HFF-Myc (cell line): Measurements from ENCODE around the gene DENND1A.

Source experiments
- DNase-seq: peaks from one replicate; pipeline ENCODE4 v3.0.0-alpha.2; 2011; ENCODE audit warnings: low read depth; ENCODE audit errors: extremely low read depth
- H3K4me3 ChIP-seq: replicated peaks from 2 replicates; pipeline ENCODE4 v1.5.1; 2011; ENCODE audit warnings: low read depth, mild to moderate bottlenecking, control low read depth, low read length
- CTCF ChIP-seq: IDR thresholded peaks from 2 replicates; pipeline ENCODE4 v1.5.1; 2012; ENCODE audit warnings: mild to moderate bottlenecking, low read depth, low read length, control low read depth; ENCODE audit errors: missing control alignments

The DENND1A gene

DNA sequence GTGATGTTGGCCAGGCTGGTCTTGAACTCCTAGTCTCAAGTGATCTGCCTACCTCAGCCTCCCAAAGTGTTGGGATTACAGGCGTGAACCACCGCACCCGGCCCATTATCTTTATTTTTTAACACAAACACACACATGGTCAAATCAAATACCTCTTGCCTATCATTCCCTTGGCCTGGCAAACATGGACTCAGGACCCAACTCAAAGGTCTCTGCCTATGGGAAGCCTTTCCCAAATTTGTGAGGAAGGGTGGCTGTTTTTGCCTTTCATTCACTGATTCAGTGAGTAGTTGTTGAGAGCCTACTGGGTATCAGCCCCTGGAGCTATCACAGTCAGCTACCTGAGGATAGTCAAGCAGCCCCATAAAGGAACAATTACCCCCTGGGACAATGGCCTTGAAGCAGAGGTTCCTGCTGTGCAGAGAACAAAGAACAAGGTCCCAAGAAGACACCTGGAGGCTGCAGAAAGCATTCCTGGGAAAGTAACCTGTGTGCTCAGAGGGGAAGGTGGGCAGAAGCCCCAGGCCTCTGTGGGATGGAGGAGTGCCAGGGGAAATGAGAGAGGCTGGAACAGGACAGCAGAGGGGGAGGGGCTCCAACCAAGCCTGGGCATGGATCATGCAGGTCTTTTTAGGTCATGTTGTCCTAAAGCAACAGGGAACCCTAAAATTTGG, 447.5 kb downstream of the DENND1A start:
- no peak for TF ChIP-seq CTCF
- no peak for DNase-seq
- no peak overlapping the region for H3K4me3 ChIP-seq

- TF ChIP-seq CTCF: no peak
- DNase-seq: no peak
- no peak overlapping the region for H3K4me3 ChIP-seq
Observed at GRCh38 chr9:123481209-123481865, 448.6 kb downstream of the DENND1A start.

DNA sequence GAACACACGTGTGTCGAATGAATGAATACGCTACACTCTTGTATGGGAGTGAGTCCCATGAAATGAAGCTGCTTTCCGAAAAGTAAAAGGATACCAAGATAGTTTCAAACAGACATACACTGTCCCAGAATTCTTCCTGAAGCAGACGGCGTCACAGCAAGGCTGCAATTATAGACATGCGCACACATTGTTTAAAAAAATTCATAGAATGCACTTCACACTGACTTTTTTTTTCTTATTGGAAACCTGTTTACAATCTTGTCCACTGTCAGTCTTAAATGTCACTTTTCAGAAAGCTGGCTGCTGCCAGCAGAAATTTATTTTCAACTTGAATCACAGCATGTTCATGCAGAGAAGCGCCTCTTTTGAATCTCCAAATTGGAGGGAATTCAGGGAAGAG, 449.1 kb downstream of the DENND1A start:
- no peak for TF ChIP-seq CTCF
- no peak for DNase-seq
- H3K4me3 ChIP-seq: no peak overlapping the region

GRCh38 chr9:123480096-123480495, 449.8 kb downstream of the DENND1A start:
- no peak overlapping the region for H3K4me3 ChIP-seq
- no peak for DNase-seq
- no peak for TF ChIP-seq CTCF

DNA sequence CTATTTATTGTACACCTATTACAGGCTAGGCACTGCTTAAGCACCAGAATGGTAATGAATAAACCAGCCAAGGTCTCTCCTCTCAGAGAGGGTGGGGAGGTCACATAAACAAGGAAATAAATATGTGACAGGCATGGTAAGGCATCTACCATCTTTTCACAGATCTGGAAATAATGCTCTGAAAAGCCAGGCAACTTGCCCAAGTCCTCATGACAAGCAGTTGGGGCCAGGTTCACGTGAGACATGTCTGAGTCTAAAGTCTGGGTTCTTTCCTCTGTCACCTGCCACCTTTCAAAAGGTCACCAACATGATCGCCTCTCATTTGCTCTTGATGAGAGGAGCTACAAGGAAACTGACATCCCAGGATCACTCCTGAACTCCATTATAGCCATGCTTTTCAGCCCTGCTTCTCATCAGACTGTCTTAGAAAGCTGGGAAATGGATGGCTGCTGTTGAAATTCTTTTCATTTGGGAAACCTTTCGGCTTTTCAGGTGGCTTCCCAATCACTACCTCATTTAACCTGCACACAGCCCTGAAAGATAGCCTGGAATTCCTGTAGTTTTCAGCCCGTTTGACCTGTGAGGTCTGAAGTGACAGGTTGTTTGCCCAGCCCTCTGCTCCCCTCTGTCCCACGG, 450.8 kb downstream of the DENND1A start:
- no peak for TF ChIP-seq CTCF
- no peak for DNase-seq
- no peak overlapping the region for H3K4me3 ChIP-seq

GRCh38 chr9:123478160-123478559, 451.8 kb downstream of the DENND1A start:
- DNase-seq: no peak
- no peak overlapping the region for H3K4me3 ChIP-seq
- no peak for TF ChIP-seq CTCF
